HL-60 (cell line): ENCODE data around the gene KLHL22.
A peak's percentile ranks its signal among the peaks of the same experiment; 100 is the strongest.
"Not testable (repeated sequence)": the region's sequence is repeated elsewhere in the genome, so short reads cannot be mapped to it uniquely, and the experiment has no call there.

Experiments used
- DNase-seq, 2 experiments: peaks; one replicate each; pipeline ENCODE4 v3.0.0-alpha.2; 2010 to 2020; ENCODE audit warnings: low read depth in 1 of 2, low spot score in 1 of 2
- H3K27ac ChIP-seq: fragments of 250-450 bp; sonication (Bioruptor Pico); replicated peaks from 2 replicates; pipeline ENCODE4 v1.5.1; 2020; ENCODE audit warnings: mild to moderate bottlenecking, moderate library complexity
- H3K27me3 ChIP-seq: fragments of 250-450 bp; sonication (Bioruptor Pico); 2 replicates; pipeline ENCODE4 v1.5.1; 2021; ENCODE audit warnings: mild to moderate bottlenecking, moderate library complexity; ENCODE audit not compliant: insufficient read depth, poor library complexity, severe bottlenecking
- H3K4me3 ChIP-seq: replicated peaks from 2 replicates; pipeline ENCODE4 v1.5.1; 2011; ENCODE audit warnings: mild to moderate bottlenecking, control low read depth, low read length; ENCODE audit not compliant: insufficient read depth
- GABPA ChIP-seq: IDR thresholded peaks from 2 replicates; pipeline ENCODE4 v1.6.1; 2012; ENCODE audit warnings: low read depth
- POLR2AphosphoS5 ChIP-seq: IDR thresholded peaks from 2 replicates; pipeline ENCODE4 v1.6.1; 2012; ENCODE audit warnings: low read depth
- REST ChIP-seq: IDR thresholded peaks from 2 replicates; pipeline ENCODE4 v1.6.1; 2012; ENCODE audit warnings: low read depth; ENCODE audit not compliant: insufficient replicate concordance
- SPI1 ChIP-seq: IDR thresholded peaks from 2 replicates; pipeline ENCODE4 v1.6.1; 2012; ENCODE audit warnings: low read depth, mild to moderate bottlenecking, borderline replicate concordance
- long read RNA-seq: library from polyadenylated mRNA; unstranded; transcript quantifications from one replicate; pipeline ENCODE4 v2.0.0, GENCODE V29; 2020
- TF ChIP-seq, protein P1 (sequence below): IDR thresholded peaks from one replicate; pipeline ENCODE4 v1.5.1; 2011; ENCODE audit warnings: low read length, control low read depth, inconsistent platforms; ENCODE audit not compliant: insufficient read depth

KLHL22 gene
- long read RNA-seq, transcript KLHL22-208 (3 exons, 824 nt): minor isoform, 5 of 19 reads
- long read RNA-seq, transcript KLHL22-201 (7 exons, 2,616 nt): major isoform, 7 of 19 reads
- long read RNA-seq, partial matches to known transcripts: 2 of 19 reads
- long read RNA-seq, other reads (novel, unspliced or antisense): 5 of 19 reads

- H3K27ac ChIP-seq: peak within 1 kb of the TSS; percentile 76
- TF ChIP-seq SPI1: no peak
- no peak for TF ChIP-seq POLR2AphosphoS5
- no peak for TF ChIP-seq GABPA
- TF ChIP-seq REST: no peak
- TF ChIP-seq, protein P1, sequence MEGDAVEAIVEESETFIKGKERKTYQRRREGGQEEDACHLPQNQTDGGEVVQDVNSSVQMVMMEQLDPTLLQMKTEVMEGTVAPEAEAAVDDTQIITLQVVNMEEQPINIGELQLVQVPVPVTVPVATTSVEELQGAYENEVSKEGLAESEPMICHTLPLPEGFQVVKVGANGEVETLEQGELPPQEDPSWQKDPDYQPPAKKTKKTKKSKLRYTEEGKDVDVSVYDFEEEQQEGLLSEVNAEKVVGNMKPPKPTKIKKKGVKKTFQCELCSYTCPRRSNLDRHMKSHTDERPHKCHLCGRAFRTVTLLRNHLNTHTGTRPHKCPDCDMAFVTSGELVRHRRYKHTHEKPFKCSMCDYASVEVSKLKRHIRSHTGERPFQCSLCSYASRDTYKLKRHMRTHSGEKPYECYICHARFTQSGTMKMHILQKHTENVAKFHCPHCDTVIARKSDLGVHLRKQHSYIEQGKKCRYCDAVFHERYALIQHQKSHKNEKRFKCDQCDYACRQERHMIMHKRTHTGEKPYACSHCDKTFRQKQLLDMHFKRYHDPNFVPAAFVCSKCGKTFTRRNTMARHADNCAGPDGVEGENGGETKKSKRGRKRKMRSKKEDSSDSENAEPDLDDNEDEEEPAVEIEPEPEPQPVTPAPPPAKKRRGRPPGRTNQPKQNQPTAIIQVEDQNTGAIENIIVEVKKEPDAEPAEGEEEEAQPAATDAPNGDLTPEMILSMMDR: no peak
- no peaks in the 10 kb centered on the region for H3K27me3 ChIP-seq
- DNase-seq: peak in 1 of 2 experiments; percentile 9
- peak within 1 kb of the TSS; percentile 67 for H3K4me3 ChIP-seq
Measured at GRCh38 chr22:20494978-20495860, at the start of gene KLHL22. Gene KLHL22, minus strand, starts transcription at chr22:20495795. Its CDS starts 6,584 bp downstream, at chr22:20489211.

DNA sequence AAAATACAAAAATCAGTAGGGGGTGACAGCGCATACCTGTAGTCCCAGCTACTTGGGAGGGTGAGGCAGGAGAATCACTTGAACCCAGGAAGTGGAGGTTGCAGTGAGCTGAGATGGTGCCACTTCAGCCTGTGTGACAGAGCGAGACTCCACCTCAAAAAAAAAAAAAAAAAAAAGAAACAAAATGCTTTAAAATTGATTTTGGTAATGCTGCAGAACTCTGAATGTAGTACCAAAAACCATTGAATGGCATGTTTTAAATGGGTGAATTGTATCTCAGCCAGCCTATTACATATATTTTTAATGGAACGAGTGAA lies 49.7 kb upstream of the KLHL22 start:
- H3K27ac ChIP-seq, H3K27me3 ChIP-seq, DNase-seq, H3K4me3 ChIP-seq: not testable (repeated sequence)

DNA sequence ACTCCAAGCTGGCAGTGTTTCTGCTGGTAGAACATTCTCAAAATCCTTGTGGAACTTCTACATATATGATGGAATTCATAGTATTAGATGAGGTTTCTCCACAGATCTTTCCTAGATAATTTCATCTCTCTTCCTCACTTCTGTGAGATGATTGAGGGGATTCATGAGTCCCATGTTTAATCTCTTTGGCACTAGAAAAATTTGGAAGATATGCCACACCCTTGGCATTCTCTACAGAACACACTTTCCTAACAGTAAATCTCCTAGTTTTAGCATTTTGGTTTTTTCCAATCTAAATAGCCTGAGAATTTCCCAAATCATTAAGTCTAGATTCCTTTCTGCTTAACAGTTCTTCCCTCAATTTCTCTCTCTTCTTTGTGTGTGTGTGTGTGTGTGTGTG lies 47.1 kb upstream of the KLHL22 start:
- Histone ChIP-seq H3K4me3 (no peak overlapping the region), H3K27ac (no peak overlapping the region), H3K27me3 (no peaks in the 10 kb centered on the region)
- no peak for DNase-seq
- TF ChIP-seq REST (no peak), POLR2AphosphoS5 (no peak), SPI1 (no peak)

DNA sequence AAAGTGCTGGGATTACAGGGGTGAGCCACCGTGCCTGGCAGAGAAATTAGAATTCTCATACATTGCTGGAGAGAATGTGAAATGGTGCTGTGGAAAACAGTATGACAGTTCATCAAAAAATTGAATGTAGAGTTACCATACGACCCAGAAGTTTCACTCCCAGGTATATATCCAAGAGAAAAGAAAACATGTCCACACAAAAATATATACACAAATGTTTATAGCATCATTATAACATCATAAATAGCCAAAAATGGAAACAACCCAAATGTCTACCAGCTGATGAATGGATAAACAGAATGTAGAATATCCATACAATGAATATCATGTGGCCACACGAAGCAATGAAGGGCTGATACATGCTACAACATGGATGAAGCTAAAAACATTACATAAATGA lies 46.5 kb upstream of the KLHL22 start:
- no peak for TF ChIP-seq POLR2AphosphoS5
- TF ChIP-seq, protein P1: no peak
- no peak for TF ChIP-seq SPI1
- TF ChIP-seq GABPA: no peak
- no peak for TF ChIP-seq REST
- no peak overlapping the region for H3K27ac ChIP-seq
- no peak for DNase-seq
- H3K27me3 ChIP-seq: no peaks in the 10 kb centered on the region
- no peak overlapping the region for H3K4me3 ChIP-seq

DNA sequence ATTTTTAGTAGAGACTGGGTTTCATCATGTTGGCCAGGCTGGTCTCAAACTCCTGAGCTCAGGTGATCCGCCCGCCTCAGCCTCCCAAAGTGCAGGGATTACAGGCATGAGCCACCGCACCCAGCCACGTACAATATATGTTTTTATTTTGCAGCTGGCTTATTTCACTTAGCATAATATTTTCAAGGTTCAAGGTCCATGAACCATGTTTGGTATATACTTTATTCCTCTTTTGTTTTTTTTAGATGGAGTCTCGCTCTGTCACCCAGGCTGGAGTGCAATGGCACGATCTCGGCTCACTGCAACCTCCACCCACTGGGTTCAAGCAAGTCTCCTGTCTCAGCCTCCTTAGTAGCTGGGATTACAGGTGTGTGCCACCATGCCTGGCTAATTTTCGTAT lies 43.3 kb upstream of the KLHL22 start:
- not testable (repeated sequence) for H3K27ac ChIP-seq, DNase-seq, H3K4me3 ChIP-seq, H3K27me3 ChIP-seq
